Duodenal mucosa (tissue), 2 donors: ENCODE data around the gene SRSF11.

Experiments used
- H3K27ac ChIP-seq: one replicate; pipeline ENCODE4 v1.7.0; 2013; ENCODE audit warnings: low read depth, low read length
- H3K27me3 ChIP-seq, 2 donors: one replicate each; pipeline ENCODE4 v1.7.0; 2013; ENCODE audit warnings: low read length in 2 of 2, control low read depth in 1 of 2; ENCODE audit not compliant: insufficient read depth in 2 of 2, control insufficient read depth in 1 of 2
- H3K36me3 ChIP-seq, 2 donors: one replicate each; pipeline ENCODE4 v1.7.0; 2013; ENCODE audit warnings: low read length in 2 of 2, control low read depth in 1 of 2; ENCODE audit not compliant: insufficient read depth in 2 of 2, control insufficient read depth in 1 of 2
- H3K4me1 ChIP-seq, 2 donors: one replicate each; pipeline ENCODE4 v1.7.0; 2013; ENCODE audit warnings: low read length in 2 of 2, control low read depth in 1 of 2; ENCODE audit not compliant: insufficient read depth in 2 of 2, control insufficient read depth in 1 of 2
- H3K4me3 ChIP-seq, 2 donors: one replicate each; pipeline ENCODE4 v1.7.0; 2013; ENCODE audit warnings: low read length in 2 of 2, low read depth in 1 of 2
- H3K9ac ChIP-seq, 2 donors: one replicate each; pipeline ENCODE4 v1.7.0; 2013; ENCODE audit warnings: low read length in 2 of 2, low read depth in 1 of 2
- H3K9me3 ChIP-seq, 2 donors: one replicate each; pipeline ENCODE4 v1.7.0; 2013; ENCODE audit warnings: low read length in 2 of 2, control low read depth in 1 of 2; ENCODE audit not compliant: control insufficient read depth in 1 of 2

SRSF11 gene

DNA sequence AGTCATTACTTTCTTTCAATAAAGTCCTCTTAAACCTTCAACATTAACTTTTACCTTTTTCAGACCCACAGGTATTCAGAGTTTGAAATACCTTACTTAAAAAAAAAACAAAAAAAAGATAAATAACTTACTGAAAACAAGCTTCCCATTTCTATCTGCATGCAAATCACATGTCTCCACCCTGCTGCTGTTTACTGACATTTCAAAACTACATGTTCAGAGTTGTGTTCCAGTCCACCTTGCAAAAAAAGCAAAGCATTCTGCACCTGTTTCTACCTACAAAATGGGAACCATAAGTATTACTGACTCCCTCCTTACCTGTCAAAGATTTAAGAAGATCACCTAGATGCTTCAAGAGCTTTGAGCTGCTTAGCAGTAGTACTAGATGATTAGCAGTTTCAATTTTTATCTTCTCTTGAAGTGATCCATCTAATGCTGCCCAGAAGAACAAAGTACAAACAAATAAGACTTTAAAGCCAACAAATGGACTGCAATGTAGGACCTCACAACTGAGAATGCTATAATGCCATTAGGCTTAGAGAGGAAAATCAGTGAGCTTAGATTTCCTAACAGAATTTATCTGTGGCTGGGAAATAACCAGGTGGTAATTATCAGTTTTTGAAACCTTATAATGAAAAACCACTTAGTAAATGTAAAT lies 72.1 kb downstream of the SRSF11 start:
- peaks cover 7 to 32% of the 10 kb centered on the region in 2 donors for H3K36me3 ChIP-seq
- H3K4me1 ChIP-seq: no peaks in the 10 kb centered on the region
- no peak overlapping the region for H3K27ac ChIP-seq
- H3K27me3 ChIP-seq: no peaks in the 10 kb centered on the region
- no peaks in the 10 kb centered on the region for H3K9me3 ChIP-seq
- H3K9ac ChIP-seq: no peak overlapping the region
- no peak overlapping the region for H3K4me3 ChIP-seq

DNA sequence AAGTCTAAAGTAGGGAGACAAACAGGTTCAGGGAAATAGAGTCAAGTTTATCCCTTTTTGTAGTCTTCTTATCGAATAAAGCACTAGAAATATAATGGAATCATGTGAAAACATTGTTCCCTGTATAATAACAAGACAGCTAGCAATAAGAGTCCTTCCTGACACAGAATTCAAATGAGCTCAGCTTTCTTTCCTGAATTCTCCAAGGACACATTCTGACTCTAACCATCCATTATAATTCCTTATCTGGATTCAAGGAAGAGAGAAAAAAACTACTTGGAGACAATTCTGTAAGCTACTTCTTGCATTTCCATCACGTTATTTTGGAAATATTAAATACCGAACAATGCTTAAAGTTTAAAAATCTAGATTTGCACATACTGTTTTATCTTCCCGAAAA lies 74.6 kb downstream of the SRSF11 start:
- H3K9me3 ChIP-seq: no peaks in the 10 kb centered on the region
- H3K36me3 ChIP-seq: peaks cover 11 to 53% of the 10 kb centered on the region in 2 donors
- H3K27me3 ChIP-seq: no peaks in the 10 kb centered on the region
- no peak overlapping the region for H3K4me3 ChIP-seq
- no peak overlapping the region for H3K9ac ChIP-seq
- H3K4me1 ChIP-seq: no peaks in the 10 kb centered on the region
- H3K27ac ChIP-seq: no peak overlapping the region

DNA sequence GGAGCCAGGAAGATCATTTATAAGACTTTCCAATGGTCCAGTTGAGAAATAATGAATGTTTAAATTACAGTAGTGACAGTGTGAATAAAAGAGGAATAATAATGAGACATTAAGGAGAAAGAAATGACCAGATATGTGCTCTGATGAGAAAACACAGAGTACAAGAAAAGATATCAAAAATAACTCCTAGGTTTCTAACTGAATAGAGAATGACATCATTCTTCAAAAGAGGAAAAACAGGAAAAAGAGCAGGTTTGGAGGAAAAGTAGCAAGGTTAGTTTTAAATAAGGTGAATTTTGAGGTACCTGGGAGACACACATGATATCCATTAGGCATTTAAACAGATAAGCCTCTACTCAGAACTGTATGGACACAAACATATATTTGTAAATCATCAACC lies 78.3 kb downstream of the SRSF11 start:
- H3K27ac ChIP-seq: no peak overlapping the region
- no peak overlapping the region for H3K4me3 ChIP-seq
- H3K27me3 ChIP-seq: no peaks in the 10 kb centered on the region
- peaks cover 11 to 27% of the 10 kb centered on the region in 2 donors for H3K36me3 ChIP-seq
- H3K9me3 ChIP-seq: no peaks in the 10 kb centered on the region
- no peak overlapping the region for H3K9ac ChIP-seq
- H3K4me1 ChIP-seq: no peaks in the 10 kb centered on the region
